ENCODE measurements around the gene ROR2. TPM values are rescaled to one million over a fixed set of nuclear protein-coding genes. Genes with fewer than 3 reads are reported as not detected.

The ROR2 gene
- total RNA-seq, 1 experiment from 2014 or later, result 2.7 TPM

- Mint-ChIP-seq H3K27ac (no peak overlapping the region), H3K9me3 (no peaks in the 10 kb centered on the region), H3K36me3 (ENCODE audit: insufficient read depth in 1 of 3, low read depth in 3 of 3) (no peaks in the 10 kb centered on the region), H3K27me3 (ENCODE audit: low read depth) (no peaks in the 10 kb centered on the region), H3K4me3 (no peak overlapping the region), H3K4me1 (peaks cover 20 to 40% of the 10 kb centered on the region in 2 experiments)
- Histone ChIP-seq H3K9me3 (ENCODE audit: control insufficient read depth, low read depth, low read length) (no peaks in the 10 kb centered on the region), H3K56ac (ENCODE audit: insufficient read length, low read depth, low read length) (no peak overlapping the region), H2BK12ac (ENCODE audit: insufficient read length, low read depth, low read length) (no peak overlapping the region), H4K20me1 (ENCODE audit: control insufficient read depth, insufficient read depth, insufficient read length) (no peaks in the 10 kb centered on the region), H3K79me2 (ENCODE audit: insufficient read depth, low read length) (no peaks in the 10 kb centered on the region), H2BK5ac (ENCODE audit: insufficient read length, low read length) (no peak overlapping the region), H2BK120ac (ENCODE audit: low read depth, low read length, poor library complexity, severe bottlenecking) (no peak overlapping the region), H4K5ac (ENCODE audit: insufficient read length, low read depth, low read length) (no peak overlapping the region), H3K23ac (ENCODE audit: insufficient read length, low read depth, low read length) (no peak overlapping the region), H2AK5ac (ENCODE audit: insufficient read length, low read length) (no peak overlapping the region), H3K27ac (ENCODE audit: insufficient read length, low read depth, low read length) (no peak overlapping the region), H3K27me3 (ENCODE audit: insufficient read depth, low read length) (no peaks in the 10 kb centered on the region), H3K4me1 (ENCODE audit: insufficient read depth, low read length) (no peaks in the 10 kb centered on the region), H3K9ac (ENCODE audit: extremely low read depth, insufficient read length, low read length) (no peak overlapping the region), H4K91ac (ENCODE audit: insufficient read length, low read depth, low read length) (no peak overlapping the region), H3K4ac (ENCODE audit: low read depth, low read length) (no peak overlapping the region), H2AFZ (ENCODE audit: low read length) (no peak overlapping the region), H3K79me1 (ENCODE audit: insufficient read depth, low read depth, low read length, poor library complexity, severe bottlenecking) (no peaks in the 10 kb centered on the region), H3T11ph (ENCODE audit: low read length) (no peak overlapping the region), H3K18ac (ENCODE audit: insufficient read length, low read depth, low read length) (no peak overlapping the region), H3K4me2 (ENCODE audit: insufficient read depth, insufficient read length, low read length) (no peak overlapping the region), H3K23me2 (ENCODE audit: insufficient read length, low read depth, low read length, poor library complexity, severe bottlenecking) (no peaks in the 10 kb centered on the region), H3K14ac (ENCODE audit: insufficient read depth, low read length) (no peak overlapping the region), H2BK20ac (ENCODE audit: low read depth, low read length, poor library complexity, severe bottlenecking) (no peak overlapping the region), H4K8ac (replicated peaks; ENCODE audit: insufficient read length, low read depth, low read length) (no peak overlapping the region), H2BK15ac (ENCODE audit: low read depth, low read length) (no peak overlapping the region)
- DNase-seq, result no peak
- no CpG with 5 or more reads among the region's 2 CpGs for WGBS (ENCODE audit: extremely low coverage, insufficient read length, low lambda C conversion rate)
- TF ChIP-seq, protein P1, sequence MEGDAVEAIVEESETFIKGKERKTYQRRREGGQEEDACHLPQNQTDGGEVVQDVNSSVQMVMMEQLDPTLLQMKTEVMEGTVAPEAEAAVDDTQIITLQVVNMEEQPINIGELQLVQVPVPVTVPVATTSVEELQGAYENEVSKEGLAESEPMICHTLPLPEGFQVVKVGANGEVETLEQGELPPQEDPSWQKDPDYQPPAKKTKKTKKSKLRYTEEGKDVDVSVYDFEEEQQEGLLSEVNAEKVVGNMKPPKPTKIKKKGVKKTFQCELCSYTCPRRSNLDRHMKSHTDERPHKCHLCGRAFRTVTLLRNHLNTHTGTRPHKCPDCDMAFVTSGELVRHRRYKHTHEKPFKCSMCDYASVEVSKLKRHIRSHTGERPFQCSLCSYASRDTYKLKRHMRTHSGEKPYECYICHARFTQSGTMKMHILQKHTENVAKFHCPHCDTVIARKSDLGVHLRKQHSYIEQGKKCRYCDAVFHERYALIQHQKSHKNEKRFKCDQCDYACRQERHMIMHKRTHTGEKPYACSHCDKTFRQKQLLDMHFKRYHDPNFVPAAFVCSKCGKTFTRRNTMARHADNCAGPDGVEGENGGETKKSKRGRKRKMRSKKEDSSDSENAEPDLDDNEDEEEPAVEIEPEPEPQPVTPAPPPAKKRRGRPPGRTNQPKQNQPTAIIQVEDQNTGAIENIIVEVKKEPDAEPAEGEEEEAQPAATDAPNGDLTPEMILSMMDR (conservative IDR thresholded peaks at IDR 0.05), result no peak
These were observed 371.1 kb downstream of the ROR2 start for GRCh38 chr9:91578911-91579310.
